Measurements from ENCODE around the gene ATG7. TPM values are rescaled to one million over a fixed set of nuclear protein-coding genes. Genes with fewer than 3 reads are reported as not detected.
"Not testable (repeated sequence)": the region's sequence is repeated elsewhere in the genome, so short reads cannot be mapped to it uniquely, and the experiment has no call there.

Gene ATG7
- total RNA-seq, 1 experiment from 2014 or later, result 34.5 TPM

DNA sequence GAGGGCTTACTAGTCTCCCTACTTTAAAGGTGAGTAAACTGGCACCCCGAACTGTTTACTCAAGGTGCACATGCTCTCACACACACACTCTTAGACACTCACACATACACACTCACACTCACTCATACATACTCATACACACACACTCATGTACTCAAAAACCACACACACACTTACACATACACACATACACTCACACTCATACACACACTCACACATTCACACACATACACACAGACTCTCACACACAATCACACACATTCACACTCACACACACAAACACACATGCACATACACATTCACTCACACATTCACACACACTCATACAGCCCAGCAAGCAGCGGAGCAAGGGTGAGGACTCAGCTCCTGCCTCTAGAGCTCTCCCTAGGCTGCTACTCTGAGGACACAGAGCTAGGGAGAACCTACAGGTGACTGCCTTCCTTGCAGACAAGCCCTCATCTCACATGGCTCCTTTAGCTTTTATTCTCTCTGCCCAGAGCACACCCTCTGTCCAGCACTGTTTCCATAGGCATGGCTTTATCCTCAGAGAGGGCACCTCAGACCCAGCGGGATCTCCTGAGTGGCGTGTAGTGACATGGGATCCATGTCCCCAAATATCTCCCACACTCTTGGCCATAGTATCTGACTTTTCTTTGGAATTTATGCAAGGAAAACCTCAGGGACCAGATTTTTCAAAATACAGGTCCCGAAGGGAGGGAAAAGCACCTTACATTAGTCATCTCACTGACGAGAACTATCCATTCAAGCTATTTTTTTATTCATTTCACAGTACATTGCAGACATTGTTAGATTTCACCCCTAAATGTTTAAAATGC is 26.2 kb upstream of the ATG7 start:
- H3K9me3 ChIP-seq, result no peaks in the 10 kb centered on the region
- DNase-seq, result no peak

GRCh38 chr3:11246663-11246970 is 25.6 kb upstream of the ATG7 start:
- DNase-seq, result no peak
- no peaks in the 10 kb centered on the region for H3K9me3 ChIP-seq
- no peaks in the 10 kb centered on the region for H3K36me3 ChIP-seq
- H3K27me3 ChIP-seq, result no peaks in the 10 kb centered on the region
- H3K4me3 ChIP-seq, result no peak overlapping the region

More for the DNA sequence above, 26.2 kb upstream of the ATG7 start:
- H3K4me3 ChIP-seq, result no peak overlapping the region
- H3K27me3 ChIP-seq, result no peaks in the 10 kb centered on the region
- H3K36me3 ChIP-seq, result no peaks in the 10 kb centered on the region

- no peaks in the 10 kb centered on the region for H3K27me3 ChIP-seq
- no peak overlapping the region for H3K4me3 ChIP-seq
- H3K9me3 ChIP-seq, result no peaks in the 10 kb centered on the region
- H3K36me3 ChIP-seq, result no peaks in the 10 kb centered on the region
- no peak for DNase-seq
Measured at GRCh38 chr3:11247362-11247761, 24.8 kb upstream of the ATG7 start.

DNA sequence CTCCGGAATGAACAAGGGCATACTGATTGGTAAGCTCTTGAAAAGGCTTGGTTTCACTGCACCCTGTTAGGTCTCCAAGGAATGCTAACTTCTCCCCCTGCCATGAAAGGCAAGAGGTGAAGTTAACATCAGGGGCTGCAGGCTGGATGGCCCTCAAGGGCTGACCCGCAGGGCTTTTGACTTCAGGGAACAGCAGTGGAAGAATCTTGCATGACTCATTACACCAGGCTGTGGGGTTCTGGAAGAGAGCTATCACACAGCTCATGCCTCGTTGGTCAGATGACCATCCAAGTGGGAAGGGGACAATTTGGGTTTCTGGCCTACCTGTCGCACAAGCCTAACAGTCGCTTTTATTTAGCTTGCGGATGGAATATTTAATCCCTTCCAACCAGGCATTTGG is 23.6 kb upstream of the ATG7 start:
- no peak for DNase-seq
- Histone ChIP-seq H3K36me3 (no peaks in the 10 kb centered on the region), H3K27me3 (no peaks in the 10 kb centered on the region), H3K4me3 (no peak overlapping the region), H3K9me3 (no peaks in the 10 kb centered on the region)

DNA sequence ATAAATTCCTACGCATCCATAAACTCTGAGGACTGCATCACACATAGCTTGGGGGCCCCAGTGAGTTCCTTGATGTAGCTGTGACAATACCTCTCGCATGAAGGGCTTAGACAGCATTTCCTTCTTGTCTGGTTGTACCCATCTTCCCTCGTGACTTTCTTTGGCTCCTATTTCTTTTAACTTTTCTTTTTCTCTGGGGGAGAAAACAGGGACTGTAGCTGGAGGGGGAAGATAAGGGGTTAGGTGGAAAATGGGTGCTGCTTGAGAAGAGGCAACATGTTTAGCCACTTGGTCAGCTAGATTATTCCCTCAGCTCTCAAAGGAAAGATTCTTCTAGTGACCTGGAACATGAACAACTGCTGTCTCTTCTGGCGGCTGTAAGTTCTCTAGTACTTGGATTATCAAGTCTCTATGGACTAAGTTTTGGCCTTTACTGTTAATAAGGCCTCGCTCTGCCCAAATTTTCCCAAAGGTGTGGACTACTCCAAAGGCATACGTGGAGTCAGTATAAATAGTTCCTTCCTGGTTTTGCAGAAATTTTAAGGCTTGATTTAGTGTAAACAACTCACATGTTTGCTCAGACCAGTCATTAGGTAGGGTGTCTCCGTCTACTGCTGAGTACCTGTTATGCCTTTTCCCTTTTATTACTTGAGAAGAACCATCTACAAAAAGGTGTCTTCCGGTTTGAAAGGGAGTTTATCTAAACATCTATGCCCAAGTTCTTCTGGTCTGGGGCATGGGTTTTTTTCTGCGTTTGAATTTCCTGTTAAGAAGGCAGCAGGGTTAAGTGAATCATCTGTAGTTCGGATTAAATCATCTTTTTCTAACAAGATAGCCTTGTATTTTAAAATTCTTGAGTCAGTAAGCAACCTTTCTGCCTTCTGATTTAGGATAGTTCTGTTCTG is 21.0 kb upstream of the ATG7 start:
- H3K4me3 ChIP-seq, result no peak overlapping the region
- H3K36me3 ChIP-seq, result no peaks in the 10 kb centered on the region
- no peaks in the 10 kb centered on the region for H3K9me3 ChIP-seq
- DNase-seq, result no peak
- no peaks in the 10 kb centered on the region for H3K27me3 ChIP-seq

- H3K27me3 ChIP-seq, result no peaks in the 10 kb centered on the region
- DNase-seq, result no peak
- no peaks in the 10 kb centered on the region for H3K36me3 ChIP-seq
- H3K9me3 ChIP-seq, result no peaks in the 10 kb centered on the region
- H3K4me3 ChIP-seq, result no peak overlapping the region
Measured at GRCh38 chr3:11251807-11252176, 20.4 kb upstream of the ATG7 start.

- H3K9me3 ChIP-seq, result no peaks in the 10 kb centered on the region
- H3K4me3 ChIP-seq, result no peak overlapping the region
- no peaks in the 10 kb centered on the region for H3K36me3 ChIP-seq
- H3K27me3 ChIP-seq, result no peaks in the 10 kb centered on the region
- DNase-seq, result no peak
Measured at GRCh38 chr3:11254876-11255275, 17.3 kb upstream of the ATG7 start.

GRCh38 chr3:11255537-11255936 is 16.7 kb upstream of the ATG7 start:
- not testable (repeated sequence) for DNase-seq, H3K9me3 ChIP-seq, H3K36me3 ChIP-seq, H3K27me3 ChIP-seq, H3K4me3 ChIP-seq

- Histone ChIP-seq H3K9me3 (no peaks in the 10 kb centered on the region), H3K36me3 (no peaks in the 10 kb centered on the region), H3K4me3 (no peak overlapping the region), H3K27me3 (no peaks in the 10 kb centered on the region)
- no peak for DNase-seq
Measured at GRCh38 chr3:11258958-11259357, 13.2 kb upstream of the ATG7 start.

- no peaks in the 10 kb centered on the region for H3K9me3 ChIP-seq
- H3K36me3 ChIP-seq, result no peaks in the 10 kb centered on the region
- H3K27me3 ChIP-seq, result no peaks in the 10 kb centered on the region
- no peak for DNase-seq
- no peak overlapping the region for H3K4me3 ChIP-seq
Measured at GRCh38 chr3:11260460-11260859, 11.7 kb upstream of the ATG7 start.

DNA sequence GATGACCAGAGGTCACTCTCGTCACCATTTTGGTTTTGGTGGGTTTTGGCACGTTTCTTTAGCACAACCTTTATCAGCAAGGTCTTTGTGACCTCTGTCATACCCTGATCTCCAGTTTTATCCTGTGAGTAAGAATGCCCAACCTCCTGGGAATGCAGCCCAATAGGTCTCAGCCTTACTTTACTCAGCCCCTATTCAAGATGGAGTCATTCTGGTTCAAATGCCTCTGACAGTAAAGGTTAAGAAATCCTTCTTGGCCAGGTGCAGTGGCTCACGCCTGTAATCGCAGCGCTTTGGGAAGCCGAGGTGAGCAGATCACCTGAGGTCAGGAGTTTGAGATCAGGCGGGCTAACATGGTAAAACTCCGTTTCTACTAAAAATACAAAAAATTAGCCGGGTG is 3.2 kb upstream of the ATG7 start:
- H3K4me3 ChIP-seq, result no peak overlapping the region
- no peaks in the 10 kb centered on the region for H3K27me3 ChIP-seq
- H3K36me3 ChIP-seq, result peaks cover 1% of the 10 kb centered on the region; the same call in 1 of the 2 replicates
- no peak for DNase-seq
- H3K9me3 ChIP-seq, result no peaks in the 10 kb centered on the region

DNA sequence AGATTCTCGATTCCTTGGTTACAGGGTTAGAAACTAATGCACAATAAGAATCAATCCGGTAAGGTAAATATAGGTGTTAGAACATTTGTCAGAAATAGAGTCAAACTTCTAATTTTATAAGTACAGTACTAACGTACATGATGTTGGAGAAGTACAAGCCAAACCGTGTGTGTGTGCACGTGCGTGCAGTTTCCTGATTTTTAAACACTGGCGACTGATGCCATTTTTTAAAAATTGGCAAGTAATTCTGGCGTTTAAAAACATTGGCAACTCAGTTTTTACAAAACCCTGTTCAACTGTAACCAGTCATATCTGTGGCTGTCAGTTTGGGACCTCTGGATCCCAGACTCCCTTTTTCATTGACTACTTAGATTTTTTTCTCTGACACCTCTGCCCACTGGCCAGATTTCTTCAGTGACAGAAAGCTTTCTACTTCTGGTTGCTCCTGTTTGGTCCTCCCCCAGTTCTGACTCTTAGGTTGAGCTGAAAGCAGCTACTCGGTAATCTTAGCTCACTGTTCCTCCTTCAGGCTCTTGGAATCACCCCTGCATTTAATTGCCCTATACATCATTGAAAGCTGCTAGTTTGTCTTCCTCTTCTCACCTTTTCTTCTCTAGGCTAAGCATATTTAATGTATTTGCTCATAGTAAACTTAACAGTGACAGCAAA is 843 bp downstream of the ATG7 start:
- DNase-seq, result no peak
- Histone ChIP-seq H3K36me3 (peaks cover 20% of the 10 kb centered on the region), H3K27me3 (no peaks in the 10 kb centered on the region), H3K9me3 (no peaks in the 10 kb centered on the region), H3K4me3 (peak overlapping the region; percentile 84)

DNA sequence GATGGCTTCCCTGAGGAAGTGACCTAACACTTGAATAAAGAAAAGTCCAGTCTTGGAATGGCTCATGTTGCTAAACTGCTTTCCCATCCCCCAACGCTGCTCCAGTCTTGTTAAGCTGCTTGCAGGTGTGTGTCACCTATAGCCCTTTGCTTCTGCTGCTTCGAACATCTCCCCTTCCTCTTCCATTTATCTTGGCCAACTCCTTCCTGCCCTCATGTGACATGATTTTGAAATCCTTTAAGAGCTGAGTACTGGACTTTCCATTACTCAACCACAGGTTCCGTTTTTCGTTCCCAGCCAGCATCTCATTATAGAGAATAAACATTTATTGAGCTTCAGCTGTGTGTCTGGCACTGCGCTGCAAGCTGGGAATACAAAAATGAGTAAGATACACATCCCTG is 1.7 kb downstream of the ATG7 start:
- H3K27me3 ChIP-seq, result no peaks in the 10 kb centered on the region
- H3K36me3 ChIP-seq, result peaks cover 20% of the 10 kb centered on the region
- no peaks in the 10 kb centered on the region for H3K9me3 ChIP-seq
- H3K4me3 ChIP-seq, result no peak overlapping the region
- no peak for DNase-seq

- Histone ChIP-seq H3K4me3 (no peak overlapping the region), H3K36me3 (peaks cover 20% of the 10 kb centered on the region), H3K9me3 (no peaks in the 10 kb centered on the region), H3K27me3 (no peaks in the 10 kb centered on the region)
- DNase-seq, result no peak
Measured at GRCh38 chr3:11274566-11275142, 2.5 kb downstream of the ATG7 start.

- H3K27me3 ChIP-seq, result no peaks in the 10 kb centered on the region
- H3K4me3 ChIP-seq, result no peak overlapping the region
- DNase-seq, result no peak
- no peaks in the 10 kb centered on the region for H3K9me3 ChIP-seq
- peaks cover 27% of the 10 kb centered on the region for H3K36me3 ChIP-seq
Measured at GRCh38 chr3:11275926-11276325, 3.7 kb downstream of the ATG7 start.

DNA sequence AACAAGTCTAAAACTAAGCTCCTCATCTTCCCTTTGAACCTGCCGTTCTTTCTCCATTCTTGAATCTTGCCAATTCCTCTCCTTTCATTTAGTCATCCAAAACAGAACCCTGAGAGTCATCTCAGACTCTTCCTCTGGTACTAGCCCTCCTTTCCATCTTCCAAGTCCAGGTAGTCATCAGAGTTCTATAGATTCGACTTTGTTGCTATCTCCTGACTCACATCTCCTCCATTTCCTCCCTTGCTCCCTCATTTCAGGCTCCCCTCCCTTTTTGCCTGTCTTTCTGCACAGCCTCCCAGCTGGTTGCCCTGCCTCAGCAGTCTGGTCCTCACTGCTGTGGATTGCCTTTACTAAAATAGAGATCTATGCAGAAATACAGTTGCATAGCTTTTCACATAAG is 4.7 kb downstream of the ATG7 start:
- H3K4me3 ChIP-seq, result no peak overlapping the region
- no peaks in the 10 kb centered on the region for H3K9me3 ChIP-seq
- H3K36me3 ChIP-seq, result peaks cover 30% of the 10 kb centered on the region
- no peak for DNase-seq
- H3K27me3 ChIP-seq, result no peaks in the 10 kb centered on the region
